Endometrial microvascular endothelial cells (primary cell): ENCODE measurements around the gene ECT2. TPM values are rescaled to one million over a fixed set of nuclear protein-coding genes. Genes with fewer than 3 reads are reported as not detected.
"Not testable (repeated sequence)": the region's sequence is repeated elsewhere in the genome, so short reads cannot be mapped to it uniquely, and the experiment has no call there.

ENCODE experiments used
- in situ Hi-C: cut with HindIII; loops from 2 replicates; pipeline ENCODE4 v1.10.0; 2017; ENCODE audit warnings: low sequenced_read_pairs, low pct_unique_long_range_greater_than_20kb; ENCODE audit errors: inconsistent ontology term
- total RNA-seq: library from RNA; depleted of rRNA; stranded (reverse); fragments of >200 nt; gene quantifications from one replicate; pipeline ENCODE4 v1.2.3, GENCODE V29; 2015; ENCODE audit errors: inconsistent ontology term

The ECT2 gene
- total RNA-seq, 1 donor from 2014 or later: 39.8 TPM

GRCh38 chr3:172799246-172799645 is 48.7 kb downstream of the ECT2 start:
- in situ Hi-C loops: no loop called here

- in situ Hi-C loops: loop anchor here (25.0 kb wide), 1 partner anchor 587 kb away; the partner anchor contains the start of gene NLGN1
Measured at GRCh38 chr3:172800156-172800555, 49.6 kb downstream of the ECT2 start.

GRCh38 chr3:172803489-172803888 is 53.0 kb downstream of the ECT2 start:
- in situ Hi-C loops: loop anchor here (25.0 kb wide), 1 partner anchor 584 kb away; the partner anchor contains the start of gene NLGN1

- in situ Hi-C loops: loop anchor here (25.0 kb wide), 1 partner anchor 583 kb away; the partner anchor contains the start of gene NLGN1
Measured at GRCh38 chr3:172804323-172804722, 53.8 kb downstream of the ECT2 start.

- in situ Hi-C loops: loop anchor here (25.0 kb wide), 1 partner anchor 578 kb away; the partner anchor contains the start of gene NLGN1
Measured at GRCh38 chr3:172808969-172809546, 58.5 kb downstream of the ECT2 start.

- in situ Hi-C loops: loop anchor here (25.0 kb wide), 1 partner anchor 576 kb away; the partner anchor contains the start of gene NLGN1
Measured at GRCh38 chr3:172811099-172811498, 60.6 kb downstream of the ECT2 start.

GRCh38 chr3:172813462-172813861 is 62.9 kb downstream of the ECT2 start:
- in situ Hi-C loops: loop anchor here (25.0 kb wide), 1 partner anchor 574 kb away; the partner anchor contains the start of gene NLGN1

- in situ Hi-C loops: loop anchor here (25.0 kb wide), 1 partner anchor 573 kb away; the partner anchor contains the start of gene NLGN1
Measured at GRCh38 chr3:172814738-172815137, 64.2 kb downstream of the ECT2 start.

GRCh38 chr3:172815857-172816256 is 65.3 kb downstream of the ECT2 start:
- in situ Hi-C loops: loop anchor here (25.0 kb wide), 1 partner anchor 571 kb away; the partner anchor contains the start of gene NLGN1

- in situ Hi-C loops: loop anchor here (25.0 kb wide), 1 partner anchor 571 kb away; the partner anchor contains the start of gene NLGN1
Measured at GRCh38 chr3:172816281-172816680, 65.8 kb downstream of the ECT2 start.

GRCh38 chr3:172816968-172817367 is 66.4 kb downstream of the ECT2 start:
- in situ Hi-C loops: loop anchor here (25.0 kb wide), 1 partner anchor 570 kb away; the partner anchor contains the start of gene NLGN1

GRCh38 chr3:172820492-172820891 is 70.0 kb downstream of the ECT2 start:
- in situ Hi-C loops: loop anchor here (25.0 kb wide), 1 partner anchor 567 kb away; the partner anchor contains the start of gene NLGN1

- in situ Hi-C loops: loop anchor here (25.0 kb wide), 1 partner anchor 563 kb away; the partner anchor contains the start of gene NLGN1
Measured at GRCh38 chr3:172824229-172824628, 73.7 kb downstream of the ECT2 start.

GRCh38 chr3:172827231-172827630 is 76.7 kb downstream of the ECT2 start:
- in situ Hi-C loops: not testable (repeated sequence)

- in situ Hi-C loops: no loop called here
Measured at GRCh38 chr3:172832983-172833382, 82.5 kb downstream of the ECT2 start.

GRCh38 chr3:172836390-172836997 is 86.0 kb downstream of the ECT2 start:
- in situ Hi-C loops: no loop called here

- in situ Hi-C loops: no loop called here
Measured at GRCh38 chr3:172839679-172840078, 89.2 kb downstream of the ECT2 start.

- in situ Hi-C loops: no loop called here
Measured at GRCh38 chr3:172840463-172840862, 89.9 kb downstream of the ECT2 start.

GRCh38 chr3:172840913-172841312 is 90.4 kb downstream of the ECT2 start:
- in situ Hi-C loops: no loop called here

- in situ Hi-C loops: no loop called here
Measured at GRCh38 chr3:172844428-172844827, 93.9 kb downstream of the ECT2 start.
